HG03095 (cell line): ENCODE results near the gene BRME1.

Experiments
- ATAC-seq: cut with Tn5 transposase; IDR thresholded peaks from one replicate; pipeline ENCODE4 v1.9.1; 2021; ENCODE audit warnings: moderate library complexity; ENCODE audit not compliant: unreplicated experiment

The BRME1 gene

GRCh38 chr19:13833330-13834243, 72.3 kb downstream of the BRME1 start:
- peak; percentile 74 for ATAC-seq
